Mammary epithelial cell (primary cell): ENCODE data around the gene CHMP1A.

Experiments used
- CTCF ChIP-seq, 2 donors: IDR thresholded peaks in 1 of 2; conservative IDR thresholded peaks in 1 of 2; 2 replicates each; pipeline ENCODE4 v1.5.1; 2011 to 2012; ENCODE audit warnings: inconsistent platforms in 2 of 2, low read length in 2 of 2, mild to moderate bottlenecking in 2 of 2, control low read depth in 1 of 2, low read depth in 1 of 2; ENCODE audit not compliant: insufficient read depth in 1 of 2; ENCODE audit errors: extremely low read depth in 1 of 2
- EZH2 ChIP-seq: IDR thresholded peaks from 2 replicates; pipeline ENCODE4 v1.6.1; 2012; ENCODE audit warnings: low read length, inconsistent platforms, borderline replicate concordance

GRCh38 chr16:89691986-89692569 lies 34.6 kb upstream of the CHMP1A start:
- no peak for TF ChIP-seq CTCF (conservative IDR thresholded peaks at IDR 0.05 in 1 of 2, IDR thresholded peaks at IDR 0.05 in 1 of 2; ENCODE audit: extremely low read depth in 1 of 2, insufficient read depth in 1 of 2, low read depth in 1 of 2, low read length in 2 of 2)
- TF ChIP-seq EZH2, result no peak
